HCT116 (cell line): Measurements from ENCODE around the gene ZNF580. TPM values are rescaled to one million over a fixed set of nuclear protein-coding genes. Genes with fewer than 3 reads are reported as not detected.

Source experiments
- ATAC-seq: fragments of 200-7000 bp; cut with Tn5 transposase; 2 replicates; pipeline ENCODE4 v1.9.1; 2020; ENCODE audit warnings: mild to moderate bottlenecking, moderate library complexity
- BruUV-seq: library from RNA; stranded (reverse); fragments of 400-500 nt; replicated peaks from 2 replicates; lab custom pipeline; 2021; lab: Mats Ljungman, UMichigan
- CTCF ChIA-PET: fragments of 300-600 bp; sonication (Branson Sonifier 250); formaldehyde crosslinking; loops from one replicate; lab custom pipeline; 2021; ENCODE audit warnings: antibody characterized with exemption; lab: Charles Lee
- POLR2A ChIA-PET: fragments of 300-600, 350-600 bp; sonication (Branson Sonifier 250); formaldehyde crosslinking; loops from one replicate; lab custom pipeline; 2021; ENCODE audit warnings: antibody characterized with exemption; lab: Charles Lee
- RAD21 ChIA-PET, 2 experiments: fragments of 300-600 bp; sonication (Branson Sonifier 250); formaldehyde crosslinking; loops; one replicate each; lab custom pipeline; 2023; ENCODE audit warnings: low total read pairs in 2 of 2; ENCODE audit not compliant: uncharacterized antibody in 2 of 2, unreplicated experiment in 2 of 2, low non-redundant PET in 1 of 2; lab: Charles Lee
- DNase-seq: peaks from one replicate; pipeline ENCODE4 v3.0.0-alpha.2; 2010; ENCODE audit warnings: low read depth, low spot score
- H2AFZ ChIP-seq: fragments of 200-600 bp; shearing (Covaris generic), sonication (generic); 2 replicates; pipeline ENCODE4 v1.6.1; 2017; ENCODE audit warnings: low read depth, mixed run types, mixed read lengths, antibody characterized with exemption, low read length; ENCODE audit not compliant: poor library complexity, severe bottlenecking
- H3K27ac ChIP-seq: 2 replicates; pipeline ENCODE4 v1.5.1; 2012; ENCODE audit warnings: low read depth, low read length
- H3K27me3 ChIP-seq: fragments of 200-600 bp; sonication (generic); 2 replicates; pipeline ENCODE4 v1.6.1; 2016; ENCODE audit warnings: mixed run types, low read length, mixed read lengths; ENCODE audit not compliant: insufficient read depth
- H3K36me3 ChIP-seq, 2 experiments: fragments of 200-500 bp in 1 of 2; fragments of 200-600 bp in 1 of 2; sonication (Bioruptor generic) in 1 of 2; sonication (generic) in 1 of 2; 2 replicates each; pipeline versions ENCODE4 v1.5.1 to v1.6.1; 2014 to 2016; ENCODE audit warnings: low read length in 2 of 2, inconsistent platforms in 1 of 2, mixed read lengths in 1 of 2, mixed run types in 1 of 2; ENCODE audit not compliant: insufficient read depth in 2 of 2, control insufficient read depth in 1 of 2
- H3K4me1 ChIP-seq, 2 experiments: fragments of 200-600 bp in 1 of 2; sonication (generic) in 1 of 2; 2 replicates each; pipeline versions ENCODE4 v1.5.1 to v1.6.1; 2012 to 2017; ENCODE audit warnings: low read length in 2 of 2, inconsistent platforms in 1 of 2, mild to moderate bottlenecking in 1 of 2, mixed read lengths in 1 of 2, mixed run types in 1 of 2, moderate library complexity in 1 of 2; ENCODE audit not compliant: insufficient read depth in 2 of 2, control insufficient read depth in 1 of 2
- H3K4me2 ChIP-seq: fragments of 200-600 bp; sonication (generic); 2 replicates; pipeline ENCODE4 v1.6.1; 2017; ENCODE audit warnings: mixed run types, low read length, mixed read lengths
- H3K4me3 ChIP-seq, 2 experiments: fragments of 200-600 bp in 1 of 2; sonication (generic) in 1 of 2; replicated peaks in 1 of 2; 2 replicates each; pipeline ENCODE4 v1.5.1; 2011 to 2016; ENCODE audit warnings: low read length in 2 of 2, control low read depth in 1 of 2, low read depth in 1 of 2, mild to moderate bottlenecking in 1 of 2, mixed read lengths in 1 of 2, mixed run types in 1 of 2
- H3K79me2 ChIP-seq: fragments of 200-600 bp; sonication (generic); 2 replicates; pipeline ENCODE4 v1.6.1; 2017; ENCODE audit warnings: mild to moderate bottlenecking, mixed run types, low read length, moderate library complexity, mixed read lengths; ENCODE audit not compliant: insufficient read depth
- H3K9ac ChIP-seq: fragments of 200-600 bp; sonication (generic); 2 replicates; pipeline ENCODE4 v1.6.1; 2016; ENCODE audit warnings: low read length, mixed read lengths
- H3K9me2 ChIP-seq: fragments of 200-600 bp; sonication (generic), shearing (Covaris generic); 2 replicates; pipeline ENCODE4 v1.6.1; 2017; ENCODE audit warnings: mixed run types, mild to moderate bottlenecking, moderate library complexity; ENCODE audit not compliant: insufficient read depth
- H3K9me3 ChIP-seq, 2 experiments: fragments of 200-500 bp in 1 of 2; fragments of 200-600 bp in 1 of 2; sonication (Bioruptor generic) in 1 of 2; sonication (generic) in 1 of 2; 2 replicates each; pipeline ENCODE4 v1.6.1; 2014 to 2017; ENCODE audit warnings: low read length in 2 of 2, mixed read lengths in 2 of 2, inconsistent platforms in 1 of 2, low read depth in 1 of 2, mild to moderate bottlenecking in 1 of 2, mixed run types in 1 of 2, moderate library complexity in 1 of 2; ENCODE audit not compliant: control insufficient read depth in 1 of 2, insufficient read depth in 1 of 2
- H4K20me1 ChIP-seq: fragments of 200-600 bp; sonication (generic), shearing (Covaris generic); 2 replicates; pipeline ENCODE4 v1.6.1; 2017; ENCODE audit warnings: mixed run types, mild to moderate bottlenecking, moderate library complexity; ENCODE audit not compliant: insufficient read depth
- CBX3 ChIP-seq: IDR thresholded peaks from 2 replicates; pipeline ENCODE4 v1.6.1; 2012; ENCODE audit warnings: low read depth
- CEBPB ChIP-seq: IDR thresholded peaks from 2 replicates; pipeline ENCODE4 v1.6.1; 2012; ENCODE audit warnings: low read depth
- EZH2 ChIP-seq: fragments of 200-600 bp; sonication (generic); IDR thresholded peaks from 2 replicates; pipeline ENCODE4 v1.6.1; 2017; ENCODE audit warnings: antibody characterized with exemption, mixed run types
- EZH2phosphoT487 ChIP-seq: fragments of 200-600 bp; IDR thresholded peaks from 2 replicates; pipeline ENCODE4 v1.6.1; 2018; ENCODE audit warnings: antibody characterized with exemption, borderline replicate concordance
- FOSL1 ChIP-seq: IDR thresholded peaks from 2 replicates; pipeline ENCODE4 v1.6.1; 2012; ENCODE audit warnings: low read depth
- POLR2AphosphoS5 ChIP-seq: IDR thresholded peaks from 2 replicates; pipeline ENCODE4 v1.6.1; 2011; ENCODE audit warnings: mild to moderate bottlenecking, low read depth, low read length, moderate library complexity
- REST ChIP-seq: IDR thresholded peaks from 2 replicates; pipeline ENCODE4 v1.6.1; 2012; ENCODE audit warnings: low read depth
- SP1 ChIP-seq: IDR thresholded peaks from 2 replicates; pipeline ENCODE4 v1.6.1; 2012; ENCODE audit warnings: low read depth
- YY1 ChIP-seq: IDR thresholded peaks from 2 replicates; pipeline ENCODE4 v1.6.1; 2011; ENCODE audit warnings: low read length, low read depth, moderate library complexity, mild to moderate bottlenecking; ENCODE audit not compliant: insufficient replicate concordance; ENCODE audit errors: extremely low read depth
- ZFX ChIP-seq: fragments of 450-650 bp; IDR thresholded peaks from 2 replicates; pipeline ENCODE4 v1.6.1; 2017
- ZNF274 ChIP-seq: fragments of 200-500 bp; sonication (Bioruptor generic); IDR thresholded peaks from 2 replicates; pipeline ENCODE4 v1.6.1; 2014; ENCODE audit warnings: mild to moderate bottlenecking, low read depth, low read length, inconsistent platforms
- intact Hi-C: fragments of 100-400 bp; cut with micrococcal nuclease; formaldehyde crosslinking; loops from 2 replicates; pipeline ENCODE4 v1.10.0; 2022
- total RNA-seq: library from RNA; stranded (reverse); gene quantifications from one replicate; pipeline ENCODE4 v1.2.1, GENCODE V29; 2021; ENCODE audit not compliant: unreplicated experiment

Gene ZNF580
- total RNA-seq, 1 experiment from 2014 or later = 36.7 TPM

GRCh38 chr19:55613396-55613795 is 27.4 kb upstream of the ZNF580 start:
- Histone ChIP-seq H3K4me3 (no peak overlapping the region), H3K9me2 (no peaks in the 10 kb centered on the region), H3K9ac (no peak overlapping the region), H3K79me2 (peaks cover 26% of the 10 kb centered on the region; the same call in 1 of the 2 replicates)
- BruUV-seq = no TSS peak
- no peak for ATAC-seq
- POLR2A ChIA-PET = interaction anchor here (1.1 kb wide), 1 partner anchor 11 kb away, joined by 3 read pairs; the partner anchor contains the start of gene ZNF784
- TF ChIP-seq YY1 = no peak
- no peak for TF ChIP-seq CEBPB
- no peak for TF ChIP-seq FOSL1
- TF ChIP-seq ZFX = no peak
- no peak for TF ChIP-seq REST
- TF ChIP-seq SP1 = no peak
- TF ChIP-seq EZH2 = no peak
- no peak for TF ChIP-seq CBX3
- TF ChIP-seq EZH2phosphoT487 = no peak
- TF ChIP-seq POLR2AphosphoS5 = no peak
- no peak for TF ChIP-seq ZNF274
- TF ChIP-seq, all 23 proteins: peak for 0
- intact Hi-C loops = no loop called here
- Histone ChIP-seq H2AFZ (no peak overlapping the region), H3K27ac (no peak overlapping the region), H3K4me2 (no peak overlapping the region), H3K4me1 (no peaks in the 10 kb centered on the region), H3K27me3 (no peaks in the 10 kb centered on the region), H3K36me3 (peaks cover 8 to 14% of the 10 kb centered on the region in 2 experiments; a peak in 3 of 4 replicates), H4K20me1 (no peaks in the 10 kb centered on the region), H3K9me3 (no peaks in the 10 kb centered on the region)
- ChIA-PET RAD21 (no interaction called here), CTCF (no interaction called here)
- no peak for DNase-seq
